Smooth muscle cell (in vitro differentiated cells): ENCODE data around the gene NAA80. TPM values are rescaled to one million over a fixed set of nuclear protein-coding genes. Genes with fewer than 3 reads are reported as not detected.
"Not testable (repeated sequence)": the region's sequence is repeated elsewhere in the genome, so short reads cannot be mapped to it uniquely, and the experiment has no call there.

Experiments used
- DNase-seq: peaks from one replicate; lab custom pipeline; 2025; ENCODE audit not compliant: unreplicated experiment; lab: John Stamatoyannopoulos, UW
- H2AFZ ChIP-seq: fragments of 200-600 bp; sonication (generic); 2 replicates; pipeline ENCODE4 v1.6.0; 2016; ENCODE audit warnings: antibody characterized with exemption, low read depth, mild to moderate bottlenecking
- H3F3A ChIP-seq: fragments of 200-600 bp; sonication (generic); 2 replicates; pipeline ENCODE4 v1.6.0; 2017; ENCODE audit warnings: antibody characterized with exemption, low read depth
- H3K27ac ChIP-seq: fragments of 200-600 bp; sonication (generic); 2 replicates; pipeline ENCODE4 v1.5.1; 2016; ENCODE audit warnings: low read depth, mild to moderate bottlenecking
- H3K27me3 ChIP-seq: fragments of 200-600 bp; sonication (generic); 2 replicates; pipeline ENCODE4 v1.6.1; 2016; ENCODE audit warnings: low read depth, mild to moderate bottlenecking
- H3K36me3 ChIP-seq: fragments of 200-600 bp; sonication (generic); 2 replicates; pipeline ENCODE4 v1.5.1; 2016; ENCODE audit warnings: low read depth
- H3K4me1 ChIP-seq: fragments of 200-600 bp; sonication (generic); 2 replicates; pipeline ENCODE4 v1.5.1; 2016; ENCODE audit warnings: low read depth
- H3K4me2 ChIP-seq: fragments of 200-600 bp; sonication (generic); 2 replicates; pipeline ENCODE4 v1.6.0; 2016; ENCODE audit warnings: mild to moderate bottlenecking
- H3K4me3 ChIP-seq: fragments of 200-600 bp; sonication (generic); 2 replicates; pipeline ENCODE4 v1.5.1; 2016; ENCODE audit warnings: mild to moderate bottlenecking
- H3K79me2 ChIP-seq: fragments of 200-600 bp; sonication (generic); 2 replicates; pipeline ENCODE4 v1.6.0; 2016; ENCODE audit warnings: low read depth, mild to moderate bottlenecking
- H3K9ac ChIP-seq: fragments of 200-600 bp; sonication (generic); 2 replicates; pipeline ENCODE4 v1.6.0; 2016; ENCODE audit warnings: low read depth
- H3K9me3 ChIP-seq: fragments of 200-600 bp; sonication (generic); replicated peaks from 2 replicates; pipeline ENCODE4 v1.5.1; 2016; ENCODE audit warnings: low read depth
- H4K20me1 ChIP-seq: fragments of 200-600 bp; sonication (generic); 2 replicates; pipeline ENCODE4 v1.6.0; 2016; ENCODE audit warnings: low read depth
- WGBS: methylation state at CpG from one replicate; pipeline ENCODE4 v1.1.7; 2016; ENCODE audit warnings: low lambda C conversion rate; 5-methylcytosine and 5-hydroxymethylcytosine counted together
- polyA plus RNA-seq: library from polyadenylated mRNA; unstranded; fragments of >200 nt; fragmentation: Nextera tagmentation; extraction: Ambion mirVana; gene quantifications from 2 replicates; pipeline ENCODE4 v1.2.1, GENCODE V29; 2016
- total RNA-seq: library from RNA; depleted of rRNA; stranded (reverse); fragments of >200 nt; gene quantifications from 2 replicates; pipeline ENCODE4 v1.2.3, GENCODE V29; 2014
- TF ChIP-seq, protein P1 (sequence below): fragments of 200-600 bp; sonication (generic); IDR thresholded peaks from 2 replicates; pipeline ENCODE4 v1.5.1; 2017; ENCODE audit warnings: borderline replicate concordance, mild to moderate bottlenecking, antibody characterized with exemption; ENCODE audit not compliant: insufficient read depth, poor library complexity, severe bottlenecking

Gene NAA80
- total and polyA plus RNA-seq, 2 experiments from 2014 or later: 13.0 to 21.9 TPM

DNA sequence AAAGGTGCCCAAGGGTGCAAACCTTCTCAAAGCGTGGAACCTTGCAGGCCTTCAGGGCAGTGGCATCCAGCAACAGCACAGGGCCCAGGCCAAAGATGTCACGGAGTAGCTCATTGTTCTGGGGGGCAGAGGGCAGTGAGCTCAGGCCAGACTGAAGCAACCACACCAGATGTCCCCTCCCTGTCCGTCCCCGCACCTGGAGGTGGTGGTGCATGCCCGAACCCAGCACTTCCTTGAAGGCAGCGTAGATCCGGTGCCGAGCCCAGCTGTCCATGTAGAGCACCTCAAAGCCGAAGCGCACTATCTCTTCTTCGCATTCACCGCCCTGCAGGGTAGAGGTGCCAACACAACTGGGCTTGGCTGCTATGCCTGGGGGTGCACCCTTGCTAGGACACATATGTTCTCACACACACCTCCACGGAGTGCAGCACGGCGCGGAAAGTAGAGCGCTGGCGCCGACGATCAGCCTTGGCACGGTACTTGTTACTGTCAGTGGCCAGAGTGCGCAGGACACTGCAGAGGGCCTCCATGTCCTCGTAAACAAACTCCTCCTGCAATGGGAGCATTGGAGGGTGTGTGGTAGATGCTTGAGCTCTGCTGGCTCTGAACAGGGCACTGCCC lies 10.7 kb downstream of the NAA80 start:
- no peak overlapping the region for H3K27ac ChIP-seq
- over 99% methylated on average over 23 of the region's 23 CpGs for WGBS
- H3K4me2 ChIP-seq: no peak overlapping the region
- H3K9me3 ChIP-seq: no peaks in the 10 kb centered on the region
- peaks cover 11% of the 10 kb centered on the region for H3K79me2 ChIP-seq
- no peak overlapping the region for H3K9ac ChIP-seq
- no peaks in the 10 kb centered on the region for H3F3A ChIP-seq
- H3K36me3 ChIP-seq: no peaks in the 10 kb centered on the region
- no peak for DNase-seq
- H3K4me1 ChIP-seq: peaks cover 10% of the 10 kb centered on the region
- no peaks in the 10 kb centered on the region for H3K27me3 ChIP-seq
- no peak overlapping the region for H2AFZ ChIP-seq
- H4K20me1 ChIP-seq: no peaks in the 10 kb centered on the region
- no peak overlapping the region for H3K4me3 ChIP-seq
- TF ChIP-seq, protein P1, sequence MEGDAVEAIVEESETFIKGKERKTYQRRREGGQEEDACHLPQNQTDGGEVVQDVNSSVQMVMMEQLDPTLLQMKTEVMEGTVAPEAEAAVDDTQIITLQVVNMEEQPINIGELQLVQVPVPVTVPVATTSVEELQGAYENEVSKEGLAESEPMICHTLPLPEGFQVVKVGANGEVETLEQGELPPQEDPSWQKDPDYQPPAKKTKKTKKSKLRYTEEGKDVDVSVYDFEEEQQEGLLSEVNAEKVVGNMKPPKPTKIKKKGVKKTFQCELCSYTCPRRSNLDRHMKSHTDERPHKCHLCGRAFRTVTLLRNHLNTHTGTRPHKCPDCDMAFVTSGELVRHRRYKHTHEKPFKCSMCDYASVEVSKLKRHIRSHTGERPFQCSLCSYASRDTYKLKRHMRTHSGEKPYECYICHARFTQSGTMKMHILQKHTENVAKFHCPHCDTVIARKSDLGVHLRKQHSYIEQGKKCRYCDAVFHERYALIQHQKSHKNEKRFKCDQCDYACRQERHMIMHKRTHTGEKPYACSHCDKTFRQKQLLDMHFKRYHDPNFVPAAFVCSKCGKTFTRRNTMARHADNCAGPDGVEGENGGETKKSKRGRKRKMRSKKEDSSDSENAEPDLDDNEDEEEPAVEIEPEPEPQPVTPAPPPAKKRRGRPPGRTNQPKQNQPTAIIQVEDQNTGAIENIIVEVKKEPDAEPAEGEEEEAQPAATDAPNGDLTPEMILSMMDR: no peak

DNA sequence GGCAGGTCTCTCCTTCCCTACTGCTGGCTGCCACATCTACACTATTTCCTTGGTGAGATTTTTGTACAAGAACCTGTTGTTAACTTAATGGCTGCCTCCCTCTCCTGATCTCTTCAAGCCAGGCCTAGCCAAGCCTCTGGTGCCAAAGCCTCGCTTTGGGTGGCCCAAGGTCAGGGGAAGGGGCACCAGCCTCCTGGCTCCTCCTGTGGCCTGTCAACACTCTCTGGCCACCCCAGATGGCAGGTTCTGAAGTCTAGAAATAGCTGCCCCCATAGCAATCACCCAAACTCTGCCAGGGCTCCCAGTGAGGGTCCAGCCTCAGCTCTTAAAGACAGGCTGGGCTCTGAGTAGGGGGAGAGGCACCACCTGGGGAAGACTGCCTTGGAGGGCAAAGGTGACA lies 11.9 kb downstream of the NAA80 start:
- H3K27me3 ChIP-seq: no peaks in the 10 kb centered on the region
- no peak overlapping the region for H3K4me3 ChIP-seq
- no peak for DNase-seq
- peaks cover 6% of the 10 kb centered on the region for H3K4me1 ChIP-seq
- H3K36me3 ChIP-seq: no peaks in the 10 kb centered on the region
- H3F3A ChIP-seq: no peaks in the 10 kb centered on the region
- peaks cover 11% of the 10 kb centered on the region for H3K79me2 ChIP-seq
- no peak overlapping the region for H3K9ac ChIP-seq
- 100% methylated on average over 1 of the region's 1 CpG for WGBS
- no peaks in the 10 kb centered on the region for H4K20me1 ChIP-seq
- TF ChIP-seq, protein P1: no peak
- H3K4me2 ChIP-seq: no peak overlapping the region
- H3K27ac ChIP-seq: no peak overlapping the region
- no peaks in the 10 kb centered on the region for H3K9me3 ChIP-seq
- H2AFZ ChIP-seq: no peak overlapping the region

DNA sequence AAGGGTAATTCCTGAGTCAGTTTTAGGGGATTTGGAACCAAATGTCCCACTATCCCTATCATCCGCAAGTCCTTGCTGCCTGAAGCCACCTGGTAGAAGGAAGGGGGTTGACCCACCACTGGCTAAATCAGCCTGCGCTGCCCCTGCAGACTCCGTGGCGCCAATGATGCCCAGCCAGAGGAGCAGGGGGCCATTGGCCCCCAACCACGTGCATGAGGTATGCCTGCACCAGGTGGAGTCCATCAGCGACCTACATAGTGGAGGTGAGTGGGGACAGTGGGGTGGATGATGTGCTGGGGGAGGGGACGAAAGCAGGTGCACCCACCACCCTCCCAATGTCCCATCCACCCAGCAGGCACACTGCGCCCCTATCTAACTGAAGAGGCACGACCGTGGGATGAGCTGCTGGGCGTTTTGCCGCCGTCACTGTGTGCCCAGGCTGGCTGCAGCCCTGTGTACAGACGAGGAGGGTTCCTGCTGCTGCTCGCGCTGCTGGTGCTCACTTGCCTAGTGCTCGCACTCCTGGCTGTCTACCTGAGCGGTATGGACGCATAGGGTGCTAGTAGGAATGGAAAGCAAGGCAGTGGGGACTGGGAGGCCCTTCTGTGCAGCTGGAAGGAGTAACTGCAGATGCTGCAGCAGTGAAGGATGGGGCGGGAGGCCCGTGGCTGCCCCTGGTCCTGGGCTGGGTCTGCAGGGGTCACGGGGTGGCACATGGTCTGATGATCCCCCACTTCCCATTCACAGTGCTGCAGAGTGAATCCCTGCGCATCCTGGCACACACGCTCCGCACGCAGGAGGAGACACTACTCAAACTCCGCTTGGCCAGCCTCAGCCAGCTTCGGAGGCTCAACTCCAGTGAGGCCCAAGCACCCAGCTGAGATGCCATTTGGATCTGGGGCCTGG lies 12.6 kb downstream of the NAA80 start:
- TF ChIP-seq, protein P1: no peak
- H3K27ac ChIP-seq: no peak overlapping the region
- DNase-seq: no peak
- H3K9ac ChIP-seq: no peak overlapping the region
- WGBS: 95% methylated on average over 28 of the region's 28 CpGs
- H3K4me1 ChIP-seq: peaks cover 6% of the 10 kb centered on the region
- H3K9me3 ChIP-seq: no peaks in the 10 kb centered on the region
- H3K4me3 ChIP-seq: no peak overlapping the region
- H3K79me2 ChIP-seq: peaks cover 5% of the 10 kb centered on the region
- H4K20me1 ChIP-seq: no peaks in the 10 kb centered on the region
- H2AFZ ChIP-seq: no peak overlapping the region
- H3K27me3 ChIP-seq: no peaks in the 10 kb centered on the region
- H3K36me3 ChIP-seq: no peaks in the 10 kb centered on the region
- H3K4me2 ChIP-seq: no peak overlapping the region
- H3F3A ChIP-seq: no peaks in the 10 kb centered on the region

DNA sequence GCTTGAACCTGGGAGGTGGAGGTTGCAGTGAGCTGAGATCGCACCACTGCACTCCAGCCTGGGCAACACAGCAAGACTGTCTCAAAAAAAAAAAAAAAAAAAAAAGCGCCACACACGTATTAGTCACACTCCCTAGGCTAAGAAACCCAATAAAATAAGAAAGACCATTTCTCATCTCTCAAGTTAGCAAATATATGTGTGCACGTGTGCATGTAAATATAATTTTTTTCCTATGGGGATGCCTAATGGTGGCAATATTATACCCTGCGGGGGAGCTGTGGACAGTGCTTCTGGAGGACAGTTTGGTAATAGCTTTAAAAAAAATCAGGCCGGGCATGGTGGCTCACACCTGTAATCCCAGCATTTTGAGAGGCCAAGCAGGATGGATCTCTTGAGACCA lies 15.1 kb downstream of the NAA80 start:
- not testable (repeated sequence) for H3K79me2 ChIP-seq, H2AFZ ChIP-seq, H3F3A ChIP-seq, H3K9me3 ChIP-seq, H3K27ac ChIP-seq, H3K4me2 ChIP-seq, H3K9ac ChIP-seq, H3K36me3 ChIP-seq, DNase-seq, H3K4me1 ChIP-seq, H3K27me3 ChIP-seq, H4K20me1 ChIP-seq, H3K4me3 ChIP-seq
- 89% methylated on average over 6 of the region's 6 CpGs for WGBS
